ENCODE data around the gene UFM1. TPM values are rescaled to one million over a fixed set of nuclear protein-coding genes. Genes with fewer than 3 reads are reported as not detected.
A peak's percentile ranks its signal among the peaks of the same experiment; 100 is the strongest.

UFM1 gene
- total RNA-seq, 2 donors from 2014 or later: 39.2 to 43.2 TPM

DNA sequence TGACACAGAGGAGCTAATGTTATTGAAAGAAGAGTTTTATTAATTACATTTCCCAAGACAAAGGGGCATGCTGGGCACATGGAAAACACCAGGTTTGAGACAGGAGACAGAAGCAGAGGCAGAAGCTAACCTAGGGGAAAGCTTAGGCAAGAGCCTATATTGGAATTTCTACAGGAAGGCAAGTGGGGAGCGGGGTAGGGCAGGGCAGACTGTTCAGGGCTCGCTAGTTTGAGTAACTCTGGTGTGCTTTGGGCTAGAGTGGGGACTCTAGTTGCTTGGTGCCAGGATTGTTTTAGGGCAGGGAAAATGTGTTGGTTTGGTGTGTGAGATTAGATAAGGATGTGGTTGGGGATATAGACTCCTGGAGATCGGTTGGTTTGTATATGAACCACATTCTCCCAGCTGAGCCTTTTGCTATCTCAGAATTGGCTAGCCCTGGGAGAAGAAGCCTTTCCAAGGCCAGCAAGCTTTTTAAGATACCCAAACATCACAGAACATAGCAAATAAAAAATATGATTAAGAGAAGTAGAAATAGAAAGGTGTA is 8.4 kb upstream of the UFM1 start:
- Histone ChIP-seq H3K27me3 (ENCODE audit: control insufficient read depth, insufficient read depth, low read length, poor library complexity, severe bottlenecking) (no peaks in the 10 kb centered on the region), H3K36me3 (ENCODE audit: control insufficient read depth, insufficient read depth, low read length) (no peaks in the 10 kb centered on the region), H3K27ac (ENCODE audit: low read depth, low read length) (no peak overlapping the region), H3K4me1 (ENCODE audit: control insufficient read depth, insufficient read depth, low read length) (no peaks in the 10 kb centered on the region), H3K9ac (ENCODE audit: extremely low read depth, low read length, poor library complexity, severe bottlenecking) (no peak overlapping the region), H3K4me3 (ENCODE audit: low read length) (no peak overlapping the region), H3K9me3 (ENCODE audit: control insufficient read depth, low read length) (no peaks in the 10 kb centered on the region)
- Mint-ChIP-seq H3K36me3 (ENCODE audit: low read depth) (no peaks in the 10 kb centered on the region), H3K27me3 (ENCODE audit: insufficient read depth) (no peaks in the 10 kb centered on the region), H3K27ac (no peak overlapping the region), H3K4me1 (peaks cover 14% of the 10 kb centered on the region), H3K4me3 (no peak overlapping the region), H3K9me3 (no peaks in the 10 kb centered on the region)
- WGBS, 2 experiments (ENCODE audit: insufficient coverage in 1 of 2, insufficient read length in 1 of 2): 90 to 91% methylated on average over 3 of the region's 3 CpGs
- no peak for DNase-seq
- TF ChIP-seq, protein P1, sequence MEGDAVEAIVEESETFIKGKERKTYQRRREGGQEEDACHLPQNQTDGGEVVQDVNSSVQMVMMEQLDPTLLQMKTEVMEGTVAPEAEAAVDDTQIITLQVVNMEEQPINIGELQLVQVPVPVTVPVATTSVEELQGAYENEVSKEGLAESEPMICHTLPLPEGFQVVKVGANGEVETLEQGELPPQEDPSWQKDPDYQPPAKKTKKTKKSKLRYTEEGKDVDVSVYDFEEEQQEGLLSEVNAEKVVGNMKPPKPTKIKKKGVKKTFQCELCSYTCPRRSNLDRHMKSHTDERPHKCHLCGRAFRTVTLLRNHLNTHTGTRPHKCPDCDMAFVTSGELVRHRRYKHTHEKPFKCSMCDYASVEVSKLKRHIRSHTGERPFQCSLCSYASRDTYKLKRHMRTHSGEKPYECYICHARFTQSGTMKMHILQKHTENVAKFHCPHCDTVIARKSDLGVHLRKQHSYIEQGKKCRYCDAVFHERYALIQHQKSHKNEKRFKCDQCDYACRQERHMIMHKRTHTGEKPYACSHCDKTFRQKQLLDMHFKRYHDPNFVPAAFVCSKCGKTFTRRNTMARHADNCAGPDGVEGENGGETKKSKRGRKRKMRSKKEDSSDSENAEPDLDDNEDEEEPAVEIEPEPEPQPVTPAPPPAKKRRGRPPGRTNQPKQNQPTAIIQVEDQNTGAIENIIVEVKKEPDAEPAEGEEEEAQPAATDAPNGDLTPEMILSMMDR (conservative IDR thresholded peaks at IDR 0.05): no peak

DNA sequence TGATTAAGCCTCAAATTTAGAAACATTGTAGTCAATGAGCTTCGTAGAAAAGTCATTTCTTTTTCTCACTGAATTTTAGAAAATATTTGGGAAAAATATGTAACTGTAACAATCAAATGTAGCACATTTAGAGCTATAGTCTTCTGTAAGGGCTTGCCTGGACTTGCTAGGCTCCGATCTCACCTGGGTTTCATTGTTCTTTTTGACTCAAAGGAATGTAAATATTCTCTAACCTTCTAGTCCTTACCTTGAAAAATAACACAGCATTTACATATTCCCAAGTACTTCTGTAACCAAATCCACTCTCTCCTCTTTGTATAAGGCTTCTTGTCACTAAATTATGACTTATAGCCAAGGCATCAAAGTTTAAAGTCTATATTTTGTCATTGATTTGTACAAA is 2.9 kb upstream of the UFM1 start:
- H3K4me3 ChIP-seq (ENCODE audit: low read length): no peak overlapping the region

DNA sequence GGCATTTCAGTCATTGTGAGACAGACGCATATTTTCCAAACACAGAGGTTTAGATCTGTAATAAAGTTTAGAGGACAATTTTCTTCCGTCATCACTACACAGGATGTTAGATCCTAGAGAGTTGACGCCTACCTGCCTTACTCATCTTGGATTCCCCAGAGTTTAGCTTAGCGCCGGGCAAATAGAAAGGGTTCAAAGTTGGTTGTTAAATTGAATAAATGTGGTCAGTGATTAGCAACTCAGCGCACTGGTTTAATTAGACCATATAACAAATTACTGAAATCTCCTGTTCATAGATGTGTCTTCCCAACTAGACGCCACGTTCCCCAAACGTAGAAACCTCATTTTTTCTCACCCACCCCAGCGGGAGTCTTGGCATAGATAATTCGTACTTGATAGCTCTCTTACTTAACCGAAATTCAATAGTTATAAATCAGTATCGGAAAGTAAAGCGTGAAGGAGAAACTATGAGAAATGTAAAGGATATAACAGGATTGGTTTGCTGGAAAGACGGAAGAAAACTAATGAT is 726 bp upstream of the UFM1 start:
- Mint-ChIP-seq H3K36me3 (ENCODE audit: low read depth) (peaks cover 13% of the 10 kb centered on the region), H3K4me1 (peaks cover 29% of the 10 kb centered on the region), H3K27me3 (ENCODE audit: insufficient read depth) (no peaks in the 10 kb centered on the region), H3K4me3 (peak overlapping the region; percentile 93), H3K9me3 (no peaks in the 10 kb centered on the region), H3K27ac (peak overlapping the region; percentile 94)
- TF ChIP-seq, protein P1 (conservative IDR thresholded peaks at IDR 0.05): no peak
- peaks cover 24% of the 10 kb centered on the region for H3K36me3 ChIP-seq (ENCODE audit: control insufficient read depth, insufficient read depth, low read length)
- H3K9ac ChIP-seq (ENCODE audit: extremely low read depth, low read length, poor library complexity, severe bottlenecking): peak overlapping the region; percentile 83
- peak overlapping the region; percentile 96 for H3K4me3 ChIP-seq (ENCODE audit: low read length)
- DNase-seq: no peak
- WGBS, 2 experiments (ENCODE audit: insufficient coverage in 1 of 2, insufficient read length in 1 of 2): 10% methylated on average over 4 to 15 of the region's 15 CpGs
- H3K4me1 ChIP-seq (ENCODE audit: control insufficient read depth, insufficient read depth, low read length): no peaks in the 10 kb centered on the region
- no peaks in the 10 kb centered on the region for H3K9me3 ChIP-seq (ENCODE audit: control insufficient read depth, low read length)
- no peaks in the 10 kb centered on the region for H3K27me3 ChIP-seq (ENCODE audit: control insufficient read depth, insufficient read depth, low read length, poor library complexity, severe bottlenecking)
- no peak overlapping the region for H3K27ac ChIP-seq (ENCODE audit: low read depth, low read length)

More for the DNA sequence above, 2.9 kb upstream of the UFM1 start:
- peaks cover 8% of the 10 kb centered on the region for H3K36me3 ChIP-seq (ENCODE audit: control insufficient read depth, insufficient read depth, low read length)
- Mint-ChIP-seq H3K27me3 (ENCODE audit: insufficient read depth) (no peaks in the 10 kb centered on the region), H3K4me3 (no peak overlapping the region), H3K4me1 (peaks cover 29% of the 10 kb centered on the region), H3K27ac (no peak overlapping the region), H3K9me3 (no peaks in the 10 kb centered on the region), H3K36me3 (ENCODE audit: low read depth) (peaks cover 7% of the 10 kb centered on the region)
- no peak overlapping the region for H3K27ac ChIP-seq (ENCODE audit: low read depth, low read length)
- no peaks in the 10 kb centered on the region for H3K27me3 ChIP-seq (ENCODE audit: control insufficient read depth, insufficient read depth, low read length, poor library complexity, severe bottlenecking)
- no peaks in the 10 kb centered on the region for H3K9me3 ChIP-seq (ENCODE audit: control insufficient read depth, low read length)
- TF ChIP-seq, protein P1 (conservative IDR thresholded peaks at IDR 0.05): no peak
- WGBS, 2 experiments (ENCODE audit: insufficient coverage in 1 of 2, insufficient read length in 1 of 2): 91 to 100% methylated on average over 1 to 2 of the region's 2 CpGs
- H3K4me1 ChIP-seq (ENCODE audit: control insufficient read depth, insufficient read depth, low read length): no peaks in the 10 kb centered on the region
- DNase-seq: no peak
- H3K9ac ChIP-seq (ENCODE audit: extremely low read depth, low read length, poor library complexity, severe bottlenecking): no peak overlapping the region

Measured in endodermal cell (in vitro differentiated cells).